HG02623 (cell line): ENCODE data around the gene VPS37C.
A peak's percentile ranks its signal among the peaks of the same experiment; 100 is the strongest.

Experiments used
- ATAC-seq: cut with Tn5 transposase; IDR thresholded peaks from one replicate; pipeline ENCODE4 v1.9.1; 2021; ENCODE audit warnings: moderate library complexity; ENCODE audit not compliant: unreplicated experiment

The VPS37C gene

GRCh38 chr11:61134801-61135257, 26.4 kb downstream of the VPS37C start:
- no peak for ATAC-seq

- ATAC-seq = no peak
Measured at GRCh38 chr11:61133956-61134662, 27.1 kb downstream of the VPS37C start.

- no peak for ATAC-seq
Measured at GRCh38 chr11:61133145-61133544, 28.1 kb downstream of the VPS37C start.

- ATAC-seq = no peak
Measured at GRCh38 chr11:61132646-61133045, 28.6 kb downstream of the VPS37C start.

GRCh38 chr11:61131998-61132555, 29.1 kb downstream of the VPS37C start:
- no peak for ATAC-seq

GRCh38 chr11:61131586-61131985, 29.6 kb downstream of the VPS37C start:
- no peak for ATAC-seq

GRCh38 chr11:61131186-61131585, 30.0 kb downstream of the VPS37C start:
- no peak for ATAC-seq

GRCh38 chr11:61129639-61130523, 31.3 kb downstream of the VPS37C start:
- ATAC-seq = peak; percentile 77

- no peak for ATAC-seq
Measured at GRCh38 chr11:61128947-61129638, 32.1 kb downstream of the VPS37C start.

- ATAC-seq = no peak
Measured at GRCh38 chr11:61127991-61128390, 33.2 kb downstream of the VPS37C start.

GRCh38 chr11:61126256-61126655, 35.0 kb downstream of the VPS37C start:
- ATAC-seq = no peak

GRCh38 chr11:61125310-61125684, 35.9 kb downstream of the VPS37C start:
- ATAC-seq = no peak

GRCh38 chr11:61124574-61125309, 36.5 kb downstream of the VPS37C start:
- no peak for ATAC-seq

- no peak for ATAC-seq
Measured at GRCh38 chr11:61123775-61124571, 37.3 kb downstream of the VPS37C start.

GRCh38 chr11:61122761-61123160, 38.5 kb downstream of the VPS37C start:
- no peak for ATAC-seq

GRCh38 chr11:61121917-61122316, 39.3 kb downstream of the VPS37C start:
- no peak for ATAC-seq

GRCh38 chr11:61121192-61121831, 39.9 kb downstream of the VPS37C start:
- ATAC-seq = no peak

GRCh38 chr11:61120706-61121191, 40.5 kb downstream of the VPS37C start:
- no peak for ATAC-seq

- ATAC-seq = no peak
Measured at GRCh38 chr11:61120099-61120705, 41.0 kb downstream of the VPS37C start.
